DMS 273 (cell line): Measurements from ENCODE around the gene RPS16.

Source experiments
- DNase-seq: peaks from one replicate; lab custom pipeline; 2025; ENCODE audit not compliant: unreplicated experiment; lab: John Stamatoyannopoulos, UW

RPS16 gene

DNA sequence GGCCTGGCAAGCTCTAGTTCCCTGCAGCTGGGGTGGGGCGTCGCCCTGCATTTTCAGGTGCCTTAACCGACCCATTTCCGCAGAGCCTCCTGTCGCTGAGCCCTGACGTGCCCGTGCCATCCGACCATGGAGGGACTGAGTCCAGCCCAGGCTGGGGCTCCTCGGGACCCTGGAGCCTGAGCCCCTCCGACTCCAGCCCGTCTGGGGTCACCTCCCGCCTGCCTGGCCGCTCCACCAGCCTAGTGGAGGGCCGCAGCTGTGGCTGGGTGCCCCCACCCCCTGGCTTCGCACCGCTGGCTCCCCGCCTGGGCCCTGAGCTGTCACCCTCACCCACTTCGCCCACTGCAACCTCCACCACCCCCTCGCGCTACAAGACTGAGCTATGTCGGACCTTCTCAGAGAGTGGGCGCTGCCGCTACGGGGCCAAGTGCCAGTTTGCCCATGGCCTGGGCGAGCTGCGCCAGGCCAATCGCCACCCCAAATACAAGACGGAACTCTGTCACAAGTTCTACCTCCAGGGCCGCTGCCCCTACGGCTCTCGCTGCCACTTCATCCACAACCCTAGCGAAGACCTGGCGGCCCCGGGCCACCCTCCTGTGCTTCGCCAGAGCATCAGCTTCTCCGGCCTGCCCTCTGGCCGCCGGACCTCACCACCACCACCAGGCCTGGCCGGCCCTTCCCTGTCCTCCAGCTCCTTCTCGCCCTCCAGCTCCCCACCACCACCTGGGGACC, 27.9 kb downstream of the RPS16 start:
- DNase-seq, result no peak

DNA sequence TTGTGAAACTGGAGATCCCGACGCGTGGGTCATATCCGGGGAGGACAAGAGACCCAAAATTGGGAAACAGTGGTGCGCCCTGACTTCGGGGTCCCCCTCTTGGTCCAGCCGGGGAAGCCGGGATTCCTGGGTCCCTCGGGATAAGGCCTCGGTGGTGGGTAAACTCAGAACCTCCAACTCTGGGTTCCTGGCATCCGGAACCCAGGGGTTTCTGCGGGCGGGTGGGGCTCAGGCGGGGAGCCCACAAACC, 28.4 kb downstream of the RPS16 start:
- DNase-seq, result no peak

DNA sequence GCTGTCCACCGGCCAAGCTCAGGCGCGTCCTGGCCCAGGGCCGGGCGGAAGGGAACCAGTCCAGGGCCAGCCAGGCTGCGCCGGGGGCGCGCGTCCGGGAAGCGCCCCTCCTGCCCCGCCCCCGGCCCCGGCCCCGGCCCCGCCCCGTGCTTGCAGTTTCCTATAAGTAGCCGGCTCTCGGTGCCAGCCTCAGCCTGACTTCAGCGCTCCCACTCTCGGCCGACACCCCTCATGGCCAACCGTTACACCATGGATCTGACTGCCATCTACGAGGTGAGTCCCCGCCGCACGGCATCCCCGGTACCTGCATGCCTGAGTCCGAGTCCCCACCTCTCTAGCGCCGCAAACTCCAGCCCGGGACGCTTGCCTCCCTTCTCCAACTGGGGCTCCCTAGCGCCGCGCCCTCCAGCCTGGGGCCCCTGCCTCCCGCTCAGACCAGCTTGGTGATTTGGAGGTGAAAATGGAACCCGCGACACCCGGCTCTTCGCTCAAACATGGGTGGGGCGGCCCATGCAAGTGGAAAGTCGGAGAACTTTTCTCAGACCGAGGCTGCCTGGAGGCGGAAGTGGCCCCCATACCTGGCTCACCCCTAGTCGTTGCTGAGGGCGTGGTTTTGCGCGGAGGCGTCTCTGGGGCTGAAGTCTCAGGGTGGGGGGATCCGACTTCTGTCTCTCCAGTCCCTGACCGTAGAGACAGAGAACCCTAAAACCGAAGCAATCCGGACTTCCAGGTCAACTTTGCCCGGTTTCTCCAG, 28.9 kb downstream of the RPS16 start, which contains the start of gene ZFP36:
Gene ZFP36, plus strand, starts transcription at position 192 of the 754 bp plus-strand sequence. Its CDS starts 58 bp downstream, at position 250.
- DNase-seq, result peak; percentile 81

DNA sequence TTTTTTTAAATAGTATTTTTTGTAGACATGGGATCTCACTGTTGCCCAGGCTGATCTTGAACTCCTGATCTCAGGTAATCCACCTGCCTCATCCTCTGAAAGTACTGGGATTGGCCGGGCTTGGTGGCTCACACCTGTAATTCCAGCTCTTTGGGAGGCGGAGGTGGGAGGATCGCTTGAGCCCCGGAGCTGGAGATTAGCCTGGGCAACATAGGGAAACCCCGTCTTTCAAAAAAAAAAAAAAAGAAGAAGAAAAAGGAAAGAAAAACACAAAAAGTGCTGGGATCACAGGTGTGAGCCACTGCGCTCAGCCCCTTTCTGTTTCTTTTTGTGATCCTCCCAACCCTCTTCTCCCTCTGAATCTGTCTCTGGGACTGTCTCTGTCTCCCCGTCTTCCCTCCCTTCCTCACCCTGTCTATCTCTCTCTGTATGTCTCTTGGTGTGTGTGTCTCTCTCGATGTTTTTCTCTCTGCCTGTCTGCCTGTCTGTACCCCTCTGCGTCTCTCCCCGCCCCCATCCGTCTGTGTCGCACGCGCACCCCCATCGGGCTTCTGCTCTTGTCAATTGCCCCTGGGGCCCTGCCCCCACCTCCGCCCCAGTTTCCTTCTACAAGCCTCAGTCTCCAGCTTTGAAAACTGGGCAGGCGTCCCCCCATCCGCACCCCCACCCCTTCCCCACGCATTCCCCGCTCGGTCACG, 29.6 kb downstream of the RPS16 start:
- DNase-seq, result no peak

DNA sequence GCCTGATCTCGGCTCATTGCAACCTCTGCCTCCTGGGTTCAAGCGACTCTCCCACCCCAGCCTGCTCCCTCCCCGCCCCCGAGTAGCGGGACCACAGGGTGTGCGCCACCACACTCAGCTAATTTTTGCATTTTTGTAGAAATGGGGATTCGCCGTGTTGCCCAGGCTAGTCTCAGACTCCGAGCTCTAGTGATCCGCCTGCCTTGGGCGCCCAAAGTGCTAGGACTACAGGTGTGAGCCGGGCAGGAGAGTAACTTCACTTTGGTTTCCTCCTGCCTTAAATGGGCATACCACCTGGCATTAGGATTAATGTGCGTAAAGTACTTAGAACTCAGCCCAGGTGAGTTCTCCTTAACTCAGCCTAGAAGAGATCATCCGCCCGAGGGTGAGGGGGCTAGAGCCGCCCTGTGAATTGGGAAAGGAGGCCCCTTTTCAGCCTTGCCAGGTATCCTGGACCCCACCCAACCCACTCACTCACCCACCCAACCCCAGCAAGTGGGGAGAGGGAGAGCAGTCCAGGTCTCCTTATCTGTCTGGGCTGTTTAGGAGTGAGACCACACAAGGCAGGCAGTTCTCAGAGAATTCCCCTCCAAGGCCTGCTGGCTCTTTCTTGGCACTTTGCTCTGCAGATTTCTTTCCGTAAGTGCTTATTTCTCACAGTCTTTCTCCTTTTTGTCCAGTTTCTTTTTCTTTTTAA, 30.3 kb downstream of the RPS16 start:
- no peak for DNase-seq

DNA sequence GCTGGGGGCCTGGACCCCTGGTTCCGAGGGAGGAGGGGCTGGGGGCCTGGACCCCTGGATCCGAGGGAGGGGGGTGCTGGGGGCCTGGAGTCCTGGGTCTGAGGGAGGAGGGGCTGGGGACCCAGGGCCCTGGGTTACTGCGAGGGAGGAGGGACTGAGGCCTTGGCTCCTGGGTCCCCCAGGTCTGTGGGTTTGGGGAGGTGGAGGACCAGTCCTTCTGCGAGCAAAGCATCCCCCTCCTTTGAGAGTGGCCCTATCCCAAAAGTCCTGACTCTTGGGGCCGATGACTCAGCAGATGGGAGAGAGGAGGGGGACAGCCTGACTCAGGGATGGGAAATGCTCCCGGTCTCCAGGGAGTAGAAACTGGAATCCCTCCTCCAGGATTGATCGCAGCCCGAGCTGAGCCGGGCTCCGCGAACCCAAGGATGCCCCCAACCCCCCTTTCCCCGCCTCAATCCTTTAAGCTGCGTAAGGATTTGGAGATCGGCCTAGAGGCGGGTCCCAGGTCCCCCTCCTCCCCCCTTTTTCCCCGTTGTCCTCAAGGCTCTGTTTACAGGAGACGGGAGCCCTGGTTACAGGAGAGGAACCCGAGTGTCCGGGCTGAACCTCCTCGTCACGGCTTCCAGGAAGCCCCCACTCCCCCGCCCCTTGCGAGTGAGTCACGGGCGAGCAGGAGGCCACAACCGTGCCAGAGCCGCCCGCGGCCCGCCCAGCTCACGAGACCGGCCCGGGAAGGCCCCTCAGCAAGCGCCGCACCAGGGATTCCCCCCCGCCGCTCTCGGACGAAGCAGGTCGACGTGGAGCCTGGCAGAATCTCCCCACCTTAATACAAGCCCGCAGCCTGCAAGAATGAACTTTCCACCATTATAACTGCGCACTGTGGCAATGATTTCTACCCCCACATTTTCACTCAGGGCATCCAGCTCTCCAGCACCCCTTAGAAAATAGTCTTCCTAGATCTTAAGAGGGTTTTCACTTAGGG, 32.1 kb downstream of the RPS16 start:
- peak; percentile 85 for DNase-seq

DNA sequence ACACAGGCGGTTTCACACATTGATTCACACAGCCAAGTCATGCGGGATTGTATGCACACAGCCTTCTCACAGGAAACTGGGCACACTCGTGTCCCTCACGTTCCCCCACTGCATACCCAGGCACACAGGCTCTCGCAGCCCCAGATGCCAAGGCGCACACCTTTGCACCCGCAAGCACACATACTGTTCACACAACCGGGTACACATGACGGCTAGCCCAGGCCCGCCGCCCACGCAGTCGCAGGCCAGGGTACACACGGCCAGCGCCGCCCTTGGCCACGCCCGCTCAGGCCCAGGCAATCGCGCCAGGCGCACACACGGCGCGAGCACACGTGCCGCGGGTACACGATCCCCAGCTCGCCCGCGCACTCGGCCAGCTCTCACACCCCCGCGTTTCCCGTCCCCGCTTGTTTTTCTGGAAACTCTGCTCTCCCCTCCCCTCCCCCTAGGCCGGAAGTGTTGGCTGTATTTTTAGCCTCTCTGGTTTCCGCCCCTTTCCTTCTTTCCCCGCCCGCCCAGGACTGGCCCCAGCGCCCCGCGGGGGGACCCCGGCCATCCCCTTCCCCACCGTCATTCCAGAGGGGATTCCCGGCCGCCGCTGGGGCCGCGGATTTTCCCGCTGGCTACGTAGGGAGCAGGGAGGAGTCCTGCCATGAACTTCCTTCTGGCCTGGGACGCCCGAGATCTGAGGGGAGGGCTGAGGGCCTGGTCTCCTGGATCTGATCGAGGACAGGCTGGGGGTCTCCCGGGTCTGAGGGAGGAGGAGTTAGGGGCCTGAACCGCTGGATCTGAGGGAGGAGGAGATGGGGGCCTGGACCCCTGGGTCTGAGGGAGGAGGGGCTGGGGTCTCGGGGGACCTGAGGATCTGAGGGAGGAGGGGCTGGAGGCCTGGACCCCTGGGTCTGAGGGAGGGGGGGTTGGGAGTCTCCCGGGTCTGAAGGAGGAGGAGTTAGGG, 33.1 kb downstream of the RPS16 start:
- DNase-seq, result peak; percentile 84

DNA sequence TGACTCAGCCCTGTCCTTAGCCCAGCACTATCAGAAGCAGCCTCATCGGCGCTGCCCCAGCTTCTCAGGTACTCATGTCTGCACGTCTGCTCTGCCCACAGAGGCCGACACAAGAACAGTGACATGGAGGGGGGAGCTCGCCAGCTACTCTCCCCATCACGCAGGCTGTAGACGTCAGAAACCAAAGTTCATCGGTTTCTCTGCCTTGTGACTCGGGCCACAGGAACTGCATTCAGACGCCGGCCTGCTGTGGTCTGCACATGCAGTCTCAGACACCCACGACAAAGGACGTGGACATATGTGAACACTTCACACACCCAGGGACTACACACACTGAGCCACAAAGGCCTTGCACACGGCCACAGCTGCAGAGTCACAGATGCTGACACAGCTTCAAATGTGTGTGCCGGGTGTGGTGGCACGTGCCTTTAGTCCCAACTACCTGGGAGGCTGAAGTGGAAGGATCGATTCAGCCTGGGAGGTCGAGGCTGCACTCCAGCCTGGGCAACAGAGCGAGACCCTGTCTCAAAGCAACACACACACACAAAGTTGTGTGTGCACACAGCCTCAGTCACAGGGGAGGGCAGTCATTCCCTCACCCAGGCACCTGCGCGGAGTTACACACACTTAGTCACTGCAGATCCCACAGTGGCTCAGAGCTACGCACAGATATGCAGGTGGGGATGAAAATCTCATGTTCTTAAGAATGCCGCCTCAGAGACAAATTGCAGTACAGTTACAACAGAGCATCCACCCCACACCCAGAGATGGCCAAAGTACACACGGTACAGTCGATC, 34.0 kb downstream of the RPS16 start:
- DNase-seq, result no peak

DNA sequence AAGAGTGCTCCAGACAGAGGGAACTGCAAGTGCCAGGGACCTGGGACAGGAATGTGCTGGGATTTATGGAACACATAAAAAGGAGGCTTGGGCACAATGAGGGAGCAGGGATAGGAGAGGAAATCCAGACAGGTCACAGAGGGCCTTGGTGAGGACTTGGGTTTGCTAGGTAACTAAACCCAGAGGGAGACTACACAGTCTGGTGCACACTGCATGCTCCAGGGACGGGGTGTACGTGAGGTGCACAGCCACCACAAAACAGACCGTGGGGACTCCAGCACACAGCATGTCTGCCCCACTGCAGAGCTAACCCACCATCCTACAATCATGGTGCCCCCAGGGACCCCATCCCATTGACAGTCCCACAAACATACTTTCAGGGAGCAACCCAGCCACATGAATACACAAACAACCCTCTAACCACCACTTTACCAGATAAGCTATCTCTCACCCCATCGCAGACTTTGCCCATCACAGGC, 34.6 kb downstream of the RPS16 start:
- peak; percentile 25 for DNase-seq

DNA sequence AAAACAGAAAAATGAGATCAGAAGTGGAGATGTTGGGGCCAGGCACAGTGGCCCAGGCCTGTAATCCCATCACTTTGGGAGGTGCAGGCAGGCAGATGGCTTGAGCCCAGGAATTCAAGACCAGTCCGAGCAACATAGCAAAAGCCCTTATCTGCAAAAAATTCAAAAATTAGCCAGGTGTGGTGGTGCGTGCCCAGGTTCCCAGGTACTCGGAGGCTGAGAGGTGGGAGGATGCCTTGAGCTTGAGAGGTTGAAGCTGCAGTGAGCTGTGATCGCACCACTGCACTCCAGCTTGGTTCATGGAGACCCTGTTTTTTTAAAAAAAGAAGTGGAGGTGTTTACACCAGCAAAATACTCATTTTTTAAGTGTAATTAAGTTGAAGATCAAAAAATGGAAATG, 35.7 kb downstream of the RPS16 start:
- no peak for DNase-seq

DNA sequence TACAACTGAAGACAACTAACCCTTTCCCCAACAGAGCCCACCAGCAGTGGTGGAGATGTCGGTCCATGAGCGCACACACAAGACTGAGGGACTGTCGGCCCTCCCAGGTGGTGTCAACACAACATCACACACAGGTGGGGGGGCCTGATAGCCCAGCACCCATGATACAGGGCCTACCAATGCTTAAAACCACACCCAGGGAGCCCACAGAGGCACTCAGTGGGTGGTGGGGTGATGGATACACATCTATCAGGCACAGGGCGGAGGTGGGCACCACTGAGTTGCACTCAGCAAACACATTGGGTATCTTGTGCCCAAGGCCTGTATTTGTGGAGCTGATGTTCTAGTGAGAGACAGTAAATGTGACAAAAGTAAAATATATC, 36.1 kb downstream of the RPS16 start:
- DNase-seq, result no peak

DNA sequence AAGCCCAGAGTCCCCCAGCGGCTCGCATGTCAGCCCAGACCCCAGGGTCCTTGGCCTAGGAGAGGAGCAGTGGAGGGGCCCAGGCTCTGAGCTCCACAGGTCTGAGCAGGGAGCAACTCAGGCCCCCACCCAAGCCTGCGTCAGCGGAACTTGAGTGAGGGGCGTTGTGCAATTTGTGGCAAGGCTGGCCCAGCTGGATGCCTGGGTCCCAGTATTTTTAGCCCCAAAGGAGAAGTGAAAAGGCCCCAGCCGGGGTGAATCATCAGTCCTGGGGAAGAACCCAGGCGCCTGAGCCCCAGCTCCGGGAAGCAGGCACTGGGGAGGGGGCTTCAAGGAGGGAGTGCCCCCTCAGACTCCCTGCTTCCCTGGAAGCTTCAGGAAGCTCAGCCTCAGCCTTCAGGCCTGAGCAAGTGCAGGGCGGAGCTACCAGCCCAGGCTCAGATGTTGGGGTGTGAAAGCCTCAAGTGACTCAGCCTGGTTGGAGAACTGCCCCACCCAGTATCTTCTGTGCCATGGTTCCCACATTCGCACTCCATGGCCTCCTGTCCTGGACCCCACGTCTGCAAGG, 37.4 kb downstream of the RPS16 start:
- no peak for DNase-seq

DNA sequence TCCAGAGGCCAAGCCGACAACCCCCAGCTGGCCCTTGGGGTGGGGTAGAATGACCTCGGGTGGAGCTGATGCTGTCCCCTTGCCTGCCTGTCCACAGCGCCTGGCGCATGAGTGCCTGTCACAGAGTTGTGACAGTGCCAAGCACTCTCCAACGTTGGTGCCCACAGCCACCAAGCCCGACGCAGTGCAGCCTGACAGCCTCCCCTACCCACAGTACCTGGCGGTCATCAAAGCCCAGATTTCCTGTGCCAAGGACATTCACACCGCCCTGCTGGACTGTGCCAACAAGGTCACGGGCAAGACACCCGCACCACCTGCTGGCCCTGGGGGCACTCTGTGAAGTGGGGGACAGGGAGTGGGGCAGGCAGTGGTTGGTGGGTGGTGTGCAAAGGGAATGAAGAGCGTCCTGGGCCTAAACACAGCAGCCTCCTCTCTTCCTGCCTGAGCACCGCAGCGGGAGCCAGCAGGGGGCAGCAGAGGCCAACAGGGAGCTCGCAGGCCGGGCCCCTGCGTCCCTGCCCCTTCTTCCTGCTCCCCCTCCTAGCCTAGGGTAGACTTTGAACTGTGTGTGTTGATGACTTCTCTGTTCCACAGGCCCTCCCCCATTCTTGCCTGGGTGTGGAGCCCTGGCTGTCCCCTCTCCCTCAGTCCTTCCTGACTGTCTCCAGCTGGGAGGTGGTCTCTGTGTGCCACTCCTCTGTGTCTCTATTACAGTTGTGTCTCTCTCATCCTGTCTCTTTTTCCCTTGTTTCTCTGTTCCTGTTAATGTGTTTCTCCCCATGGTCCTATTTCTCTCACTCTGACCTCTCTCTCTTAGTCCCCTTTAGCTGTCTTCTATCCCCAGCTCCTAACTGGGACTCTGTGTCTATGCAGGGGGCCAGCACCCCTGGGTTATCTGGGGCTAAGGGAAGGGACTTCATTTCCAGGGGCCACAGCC, 38.1 kb downstream of the RPS16 start:
- DNase-seq, result peak; percentile 88

DNA sequence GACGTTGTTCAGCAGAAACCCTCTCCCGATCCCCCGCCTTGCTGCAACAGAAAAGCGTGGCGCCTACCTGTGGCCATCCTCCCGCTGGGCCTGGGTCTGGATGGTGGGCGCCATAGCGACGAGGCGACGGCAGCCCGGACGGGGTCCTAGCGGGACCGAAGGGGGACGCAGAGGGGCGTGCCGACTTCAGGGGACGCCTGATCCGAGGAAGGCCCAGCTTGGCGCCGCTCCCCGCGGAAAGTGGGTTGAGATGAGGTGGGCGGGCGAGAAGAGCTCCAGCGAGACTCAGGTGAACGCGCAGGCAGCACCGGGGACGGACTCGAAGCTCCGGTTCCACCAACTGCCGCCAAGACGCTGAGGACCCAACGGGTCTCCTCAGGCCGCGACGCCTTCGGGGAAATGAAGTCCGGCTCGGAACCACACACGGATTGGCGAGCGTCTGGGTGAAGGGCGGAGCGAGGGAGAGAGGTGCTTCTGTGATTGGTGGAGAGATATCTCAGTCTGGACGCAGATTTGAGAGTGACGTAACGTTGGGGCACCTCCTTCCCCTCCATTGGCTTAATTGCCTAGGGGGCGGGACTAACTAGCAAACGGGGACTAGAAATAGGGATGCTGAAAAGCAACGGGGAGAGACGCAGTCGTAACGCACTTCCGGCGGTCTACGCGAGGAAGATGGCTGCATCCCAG, 44.9 kb downstream of the RPS16 start, which contains the start of the genes MED29 and PAF1:
Gene MED29, plus strand, starts transcription at position 628 of the 687 bp plus-strand sequence. Its CDS starts 45 bp downstream, at position 673.
Gene PAF1, minus strand, starts transcription at position 356 of the 687 bp plus-strand sequence. Its CDS starts 242 bp downstream, at position 114.
- peak; percentile 100 for DNase-seq

DNA sequence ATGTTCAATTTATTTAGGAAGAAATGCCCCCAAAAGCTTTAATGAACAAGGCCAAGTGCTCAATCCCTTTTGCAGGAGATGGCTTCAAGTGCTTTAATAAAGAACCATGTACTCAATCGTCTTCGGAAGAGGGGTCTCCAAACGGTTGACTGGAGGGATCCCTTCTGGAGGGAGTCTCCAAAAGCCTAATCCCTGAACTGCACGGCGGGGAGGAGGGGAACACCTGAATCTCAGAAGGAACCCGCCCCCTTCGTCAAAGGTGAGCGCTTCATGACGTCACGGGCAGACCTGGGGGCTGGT, 45.3 kb downstream of the RPS16 start:
- DNase-seq, result no peak
